Eye (tissue), 1 donor: ENCODE measurements around the gene MEIG1.
"Not testable (repeated sequence)": the region's sequence is repeated elsewhere in the genome, so short reads cannot be mapped to it uniquely, and the experiment has no call there.

Experiments
- DNase-seq: peaks from one replicate; pipeline ENCODE4 v3.0.0-alpha.2; 2015

MEIG1 gene

GRCh38 chr10:14959221-14960057, at the start of gene MEIG1:
Gene MEIG1, plus strand, starts transcription at chr10:14959388. Its CDS starts 7,081 bp downstream, at chr10:14966469.
- peak; percentile 98 for DNase-seq

GRCh38 chr10:14910953-14911352, 48.2 kb upstream of the MEIG1 start:
- DNase-seq: no peak

GRCh38 chr10:14911801-14912200, 47.4 kb upstream of the MEIG1 start:
- no peak for DNase-seq

- DNase-seq: peak; percentile 15
These were observed 42.6 kb upstream of the MEIG1 start for GRCh38 chr10:14916600-14916999.

GRCh38 chr10:14917827-14918226, 41.4 kb upstream of the MEIG1 start:
- no peak for DNase-seq

GRCh38 chr10:14918964-14919363, 40.2 kb upstream of the MEIG1 start:
- DNase-seq: no peak

GRCh38 chr10:14924013-14924412, 35.2 kb upstream of the MEIG1 start:
- no peak for DNase-seq

GRCh38 chr10:14925268-14925667, 33.9 kb upstream of the MEIG1 start:
- no peak for DNase-seq

- DNase-seq: no peak
These were observed 33.1 kb upstream of the MEIG1 start for GRCh38 chr10:14926061-14926470.

- DNase-seq: no peak
These were observed 32.3 kb upstream of the MEIG1 start for GRCh38 chr10:14926722-14927416.

GRCh38 chr10:14930610-14931009, 28.6 kb upstream of the MEIG1 start:
- no peak for DNase-seq

- no peak for DNase-seq
These were observed 22.6 kb upstream of the MEIG1 start for GRCh38 chr10:14936584-14936983.

GRCh38 chr10:14938971-14939370, 20.2 kb upstream of the MEIG1 start:
- not testable (repeated sequence) for DNase-seq

GRCh38 chr10:14942147-14942949, 16.8 kb upstream of the MEIG1 start:
- not testable (repeated sequence) for DNase-seq

GRCh38 chr10:14942950-14943338, 16.2 kb upstream of the MEIG1 start:
- DNase-seq: not testable (repeated sequence)

GRCh38 chr10:14945108-14945507, 14.1 kb upstream of the MEIG1 start:
- no peak for DNase-seq

GRCh38 chr10:14947268-14947667, 11.9 kb upstream of the MEIG1 start:
- no peak for DNase-seq

- DNase-seq: no peak
These were observed 9.9 kb upstream of the MEIG1 start for GRCh38 chr10:14949291-14949690.

- peak; percentile 48 for DNase-seq
These were observed 6.3 kb upstream of the MEIG1 start for GRCh38 chr10:14952851-14953423.

GRCh38 chr10:14953424-14954000, 5.7 kb upstream of the MEIG1 start:
- no peak for DNase-seq

GRCh38 chr10:14954001-14954770, 5.0 kb upstream of the MEIG1 start, which contains the start of gene DCLRE1C:
Gene DCLRE1C, minus strand, starts transcription at chr10:14954096. Its CDS starts 86 bp downstream, at chr10:14954010.
- DNase-seq: peak; percentile 96

- no peak for DNase-seq
These were observed 4.3 kb upstream of the MEIG1 start for GRCh38 chr10:14954934-14955333.
